IPS-18c (cell line): Measurements from ENCODE around the gene ENDOU.
A peak's percentile ranks its signal among the peaks of the same experiment; 100 is the strongest.

Source experiments
- H3K4me3 ChIP-seq: 2 replicates; pipeline ENCODE4 v1.7.0; 2013; ENCODE audit warnings: low read depth, mild to moderate bottlenecking, low read length, moderate library complexity; ENCODE audit not compliant: insufficient read depth
- H3K9me3 ChIP-seq: one replicate; pipeline ENCODE4 v1.6.1; 2013; ENCODE audit warnings: mild to moderate bottlenecking, low read length, moderate library complexity; ENCODE audit not compliant: control insufficient read depth, insufficient read depth

The ENDOU gene

DNA sequence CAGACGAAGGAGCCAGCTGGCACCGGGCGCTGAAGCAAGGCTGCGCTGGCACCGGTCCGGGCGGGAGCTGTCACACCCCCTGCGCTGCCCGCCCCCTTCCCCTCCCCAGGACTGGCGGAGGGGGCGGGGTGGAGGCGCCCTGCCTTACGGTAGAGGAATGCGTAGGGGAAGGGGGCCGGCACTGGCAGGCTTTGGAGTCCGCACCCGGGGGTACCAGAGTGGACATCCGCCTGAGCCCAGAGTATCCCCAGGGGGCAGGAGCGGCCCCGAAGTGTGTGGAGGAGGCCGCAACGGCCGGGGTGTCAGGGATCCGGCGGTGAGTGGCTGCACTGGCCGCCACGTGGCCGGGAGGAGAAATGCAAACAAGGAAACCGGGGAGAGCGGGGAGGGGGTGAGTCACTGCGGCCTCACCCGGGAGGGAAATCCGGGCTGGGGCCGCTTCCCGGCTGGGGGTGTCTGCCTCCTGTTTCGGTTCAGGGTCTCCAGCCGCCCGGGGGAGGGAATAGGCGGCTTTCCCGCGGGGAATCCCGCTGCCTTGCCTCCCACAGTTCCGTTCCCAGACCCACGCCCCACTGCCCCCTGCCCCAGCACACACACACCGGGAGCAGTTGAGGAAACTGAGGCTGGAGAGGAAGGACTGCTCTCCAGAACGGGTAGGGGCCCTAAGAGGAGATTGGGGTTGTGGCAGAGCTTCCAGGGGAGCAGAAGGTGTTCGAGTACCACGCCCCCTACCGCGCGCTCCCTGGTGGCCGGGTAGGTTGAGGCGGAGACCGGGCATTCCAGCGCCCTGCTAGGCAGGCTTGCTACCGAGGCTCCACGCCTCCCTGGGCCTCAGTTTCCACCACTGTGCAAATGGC is 33.8 kb upstream of the ENDOU start, which contains the start of gene RAPGEF3:
RAPGEF3 (minus strand) TSS at position 47 of the 857 bp plus-strand sequence. CDS start 324 bp downstream, outside the sequence.
- Histone ChIP-seq H3K9me3 (peaks cover 2% of the 10 kb centered on the region), H3K4me3 (peak within 1 kb of the TSS; percentile 66)

DNA sequence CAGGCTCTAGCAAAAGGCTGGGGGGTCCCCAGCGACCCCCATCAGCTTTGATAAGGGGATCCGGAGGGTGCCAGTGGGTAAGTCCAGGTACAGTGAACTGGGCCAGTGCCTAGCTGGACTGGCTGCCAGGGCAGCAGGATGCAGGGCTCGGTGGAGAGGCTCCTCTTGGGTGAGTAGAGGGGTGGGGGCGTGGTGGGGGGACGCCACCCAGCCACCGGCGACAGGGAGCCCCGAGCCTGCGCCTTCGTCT is 33.2 kb upstream of the ENDOU start:
- Histone ChIP-seq H3K9me3 (peaks cover 2% of the 10 kb centered on the region), H3K4me3 (peak overlapping the region; percentile 66)

DNA sequence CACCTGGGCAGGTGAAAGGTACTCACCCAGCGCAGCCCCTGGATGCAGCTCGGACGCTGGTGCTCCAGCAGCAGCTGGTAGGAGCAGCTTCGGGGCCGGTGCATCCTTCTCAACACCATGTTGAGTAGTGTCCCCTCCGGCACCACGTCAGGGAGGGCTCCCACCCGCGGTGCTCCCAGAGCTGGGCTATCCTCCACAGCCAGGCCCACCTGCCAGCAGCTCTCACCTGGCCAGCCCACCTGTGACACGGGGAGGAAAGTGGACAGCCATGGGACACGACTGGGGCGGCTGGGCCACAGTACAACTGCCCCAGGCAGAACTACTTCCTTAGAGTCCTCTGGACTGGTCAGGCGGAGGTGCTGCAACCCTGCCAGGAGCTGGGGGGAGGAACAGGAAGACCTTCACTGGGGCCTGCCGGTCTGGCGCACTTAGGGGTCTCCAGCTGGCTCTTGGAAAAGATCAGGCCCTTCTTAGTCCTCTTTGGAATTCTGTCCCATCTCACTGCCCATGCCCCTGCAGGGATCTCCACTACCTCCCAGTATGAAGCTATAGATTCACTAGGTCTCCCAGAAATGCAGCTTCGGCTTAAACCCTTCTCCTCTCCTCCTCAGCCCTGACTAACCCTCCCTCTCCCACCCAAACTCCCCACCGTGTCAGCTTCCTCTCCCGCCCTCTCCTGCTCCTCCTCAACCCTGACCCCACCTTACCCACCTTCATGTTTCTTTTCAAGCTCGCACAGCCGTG is 32.7 kb upstream of the ENDOU start:
- Histone ChIP-seq H3K9me3 (peaks cover 2% of the 10 kb centered on the region), H3K4me3 (peak overlapping the region; percentile 66; the same call in 1 of the 2 replicates)

DNA sequence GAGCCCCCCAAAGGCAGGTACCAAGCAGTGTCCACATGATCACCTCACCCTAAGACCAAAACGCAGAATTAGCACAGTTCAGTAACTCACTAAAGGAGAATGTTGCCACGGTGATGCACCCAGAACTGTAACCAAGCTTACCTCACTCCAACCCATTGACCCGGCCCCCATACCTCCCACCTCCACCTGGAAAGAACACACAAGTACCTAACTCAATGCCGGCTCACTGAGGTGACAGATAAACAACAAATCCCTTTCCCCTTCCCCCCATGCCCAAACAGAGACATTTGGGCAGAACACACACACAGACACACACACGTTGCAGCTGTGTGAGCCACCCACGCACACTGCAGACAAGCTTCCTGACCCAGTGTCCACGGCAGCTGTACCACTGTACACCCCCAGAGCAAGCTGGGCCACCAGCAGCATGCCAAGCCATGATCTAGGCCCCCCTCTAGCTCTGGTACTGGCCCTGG is 32.1 kb upstream of the ENDOU start:
- peak overlapping the region; percentile 20; the same call in 1 of the 2 replicates for H3K4me3 ChIP-seq
- H3K9me3 ChIP-seq = peaks cover 2% of the 10 kb centered on the region

DNA sequence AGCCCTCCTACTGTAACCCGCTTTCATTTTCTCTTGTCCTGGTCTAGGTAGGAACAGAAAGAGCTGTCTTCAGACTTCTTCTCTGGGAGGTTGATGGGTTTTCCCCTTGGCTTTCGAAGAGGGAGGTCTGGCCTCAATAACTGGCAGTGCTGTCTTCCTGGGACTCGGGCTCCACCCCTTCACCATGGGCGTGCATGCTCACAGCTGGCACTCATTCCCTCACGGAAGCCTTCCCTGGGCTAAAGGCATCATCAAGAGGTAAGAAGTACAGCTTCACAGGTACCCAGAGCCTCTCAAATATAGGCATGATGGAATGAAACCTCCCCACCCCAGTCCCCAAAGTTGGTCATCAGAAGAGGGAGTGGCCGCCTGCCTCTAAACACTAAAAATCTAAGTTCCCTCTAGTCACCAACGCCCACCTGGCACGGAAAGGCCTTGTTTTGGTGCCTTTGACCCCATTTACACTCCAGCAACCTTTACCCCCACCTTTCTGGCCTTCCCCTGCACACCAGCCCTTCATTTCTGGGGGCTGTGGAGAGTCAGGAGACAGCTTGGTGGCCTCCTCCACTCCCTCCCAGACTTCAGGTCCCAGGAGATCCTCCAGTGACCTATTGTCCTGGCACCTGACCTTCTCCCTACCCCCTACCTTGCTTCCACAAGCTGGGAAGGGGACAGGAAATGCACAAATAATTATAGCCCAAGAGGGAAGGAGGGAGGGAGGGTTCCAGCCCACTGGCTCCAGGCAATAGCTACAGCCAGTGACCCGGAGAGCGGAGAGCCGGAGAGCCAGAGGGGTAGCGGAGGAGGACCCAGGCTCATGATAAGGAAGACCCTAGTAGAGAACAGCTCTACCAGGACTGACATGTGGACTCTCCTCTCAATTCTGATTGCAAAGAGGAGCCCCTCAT is 30.6 kb upstream of the ENDOU start:
- no peak overlapping the region for H3K4me3 ChIP-seq

DNA sequence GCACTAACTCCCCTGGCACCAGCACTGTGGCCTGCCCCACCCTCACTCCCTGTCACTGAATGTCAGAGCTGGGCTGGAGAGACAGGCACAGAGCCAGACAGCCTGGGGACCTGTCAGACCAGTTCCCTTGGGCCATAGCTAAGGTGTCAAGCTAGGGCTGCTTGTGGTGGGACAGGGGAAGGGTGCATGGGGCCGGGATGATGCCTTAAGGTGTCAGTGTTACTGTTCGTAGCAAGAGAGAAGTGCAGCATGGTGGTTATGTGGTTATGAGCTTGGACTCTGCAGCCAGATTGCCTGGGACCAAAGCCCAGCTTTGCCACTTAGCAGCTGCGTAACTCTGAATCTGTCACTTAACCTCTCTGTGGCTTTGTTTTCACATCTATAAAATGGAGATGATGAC is 29.6 kb upstream of the ENDOU start:
- H3K9me3 ChIP-seq = peaks cover 2% of the 10 kb centered on the region
- no peak overlapping the region for H3K4me3 ChIP-seq

More for the DNA sequence above, 30.6 kb upstream of the ENDOU start:
- peaks cover 2% of the 10 kb centered on the region for H3K9me3 ChIP-seq

DNA sequence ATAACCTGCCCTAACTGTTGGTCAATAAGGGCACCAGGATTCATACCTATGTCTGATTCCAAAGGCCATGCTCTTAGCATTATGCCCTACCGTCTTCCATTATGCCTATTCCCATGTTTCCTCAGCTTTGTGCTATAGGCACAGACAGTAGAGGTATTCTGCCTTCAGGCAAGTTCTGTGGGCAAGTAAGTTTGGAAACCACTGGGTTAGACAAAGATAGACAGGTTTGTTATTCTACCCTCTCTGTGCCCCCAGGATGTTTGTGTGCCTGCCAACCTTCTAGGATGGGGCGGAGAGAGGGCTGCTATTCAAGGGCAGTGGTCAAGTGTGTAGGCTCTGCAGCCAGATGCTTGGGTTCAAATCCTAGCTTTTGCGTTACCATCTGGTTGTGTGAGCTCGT is 28.8 kb upstream of the ENDOU start:
- peaks cover under 1% of the 10 kb centered on the region for H3K9me3 ChIP-seq
- H3K4me3 ChIP-seq = no peak overlapping the region

DNA sequence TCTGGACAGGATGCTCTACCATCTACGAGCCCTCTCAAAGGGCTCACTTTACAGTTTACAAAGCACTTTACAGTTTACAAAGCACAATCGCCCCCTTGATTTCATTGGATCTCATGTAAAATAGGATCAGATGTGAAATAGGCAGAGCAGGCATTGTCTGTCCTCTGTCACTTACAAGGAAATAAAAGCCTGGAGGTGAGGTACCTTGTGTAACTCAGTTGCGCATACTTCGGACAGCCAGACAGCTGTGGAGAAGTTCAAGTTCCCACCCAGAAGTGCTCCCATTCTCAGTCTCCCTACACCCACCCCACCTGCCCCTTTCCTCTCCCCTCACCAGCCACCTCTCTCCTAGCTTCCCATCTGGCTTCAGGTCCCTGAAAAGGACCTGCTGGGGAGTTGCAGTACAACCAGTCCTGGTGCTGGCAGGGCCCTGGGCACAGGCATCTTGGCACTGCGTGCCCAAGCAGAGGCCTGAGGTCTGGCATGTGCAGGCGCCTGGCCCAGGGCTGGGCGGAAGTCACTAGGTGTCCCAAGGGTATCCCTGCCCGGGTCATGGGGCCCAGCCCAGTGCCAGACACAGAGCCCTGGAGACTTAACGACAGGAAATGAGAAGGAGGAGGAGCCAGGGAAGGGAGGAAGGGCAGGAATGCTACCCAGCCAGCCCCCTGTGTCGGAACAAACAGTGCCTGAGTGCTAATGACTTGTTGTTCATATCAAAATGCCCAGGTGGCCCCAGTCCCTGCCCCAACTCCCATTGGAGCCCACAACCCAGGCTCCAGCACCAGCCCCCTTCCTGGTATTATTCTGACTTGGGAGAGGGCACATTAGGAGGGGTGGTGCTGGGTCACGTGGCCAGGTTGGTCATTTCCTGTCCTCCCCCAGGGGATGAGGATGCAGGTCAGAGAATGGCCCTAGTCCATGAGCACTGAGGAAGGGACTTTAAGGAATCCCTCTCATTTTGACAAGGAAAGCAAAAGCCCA is 28.0 kb upstream of the ENDOU start:
- Histone ChIP-seq H3K9me3 (no peaks in the 10 kb centered on the region), H3K4me3 (no peak overlapping the region)

DNA sequence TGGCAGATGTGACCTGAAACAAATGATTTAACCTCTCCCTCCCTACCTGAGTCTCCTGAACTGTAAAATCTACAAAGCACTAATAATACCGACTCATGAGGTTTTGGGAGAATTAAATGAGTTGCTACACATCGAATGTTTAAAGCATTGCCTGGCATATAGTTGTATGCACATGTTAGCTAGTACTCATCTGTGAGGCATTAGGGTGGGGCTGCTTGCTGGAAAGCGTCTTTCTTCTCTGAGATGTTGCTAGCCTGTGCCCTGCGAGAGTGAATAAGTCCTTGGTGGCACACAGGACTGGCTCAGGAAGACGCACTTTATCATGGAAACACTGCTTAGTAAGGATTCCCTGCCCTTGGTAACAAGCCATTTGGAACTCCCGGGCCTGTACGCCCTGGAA is 27.3 kb upstream of the ENDOU start:
- Histone ChIP-seq H3K9me3 (no peaks in the 10 kb centered on the region), H3K4me3 (no peak overlapping the region)

DNA sequence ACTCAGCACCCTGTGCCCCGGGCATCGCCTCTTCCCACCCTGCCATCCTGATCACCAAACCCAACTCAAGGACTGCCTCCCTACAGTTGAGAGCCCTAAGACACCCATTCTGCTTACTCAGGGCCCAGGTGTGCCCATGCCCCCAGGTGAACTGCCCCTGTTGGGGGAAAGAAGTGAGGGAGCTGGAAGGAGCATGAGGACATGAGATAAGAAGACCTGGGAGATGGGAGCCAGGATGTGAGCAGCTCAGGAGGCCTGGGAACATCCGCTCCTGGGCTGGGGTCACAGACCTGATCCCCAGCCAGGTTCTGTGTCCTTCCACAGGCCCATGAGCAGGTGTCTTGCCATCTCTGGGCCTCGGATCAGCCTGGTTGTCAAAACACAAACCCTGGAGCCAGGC is 26.8 kb upstream of the ENDOU start:
- no peak overlapping the region for H3K4me3 ChIP-seq

DNA sequence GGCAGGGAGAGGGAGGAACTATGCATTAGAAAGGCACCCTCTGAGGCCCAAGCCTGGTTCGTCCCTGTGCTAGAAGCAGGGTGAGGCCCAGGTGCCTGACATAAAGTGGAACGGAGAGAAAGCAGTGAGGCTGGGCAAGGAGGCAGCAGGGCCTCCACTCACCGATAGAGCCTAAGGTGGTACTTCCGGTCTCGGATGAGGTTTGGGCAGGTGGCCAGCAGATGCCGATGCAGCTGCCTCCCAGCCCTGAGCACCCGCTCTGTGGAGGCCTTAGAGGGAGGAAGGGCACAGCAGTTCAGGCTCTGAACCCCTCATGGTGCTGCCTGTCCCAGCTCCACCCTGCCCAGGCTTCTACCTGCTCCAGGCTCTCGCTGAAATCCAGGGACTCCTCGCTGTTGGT is 26.3 kb upstream of the ENDOU start:
- Histone ChIP-seq H3K4me3 (no peak overlapping the region), H3K9me3 (no peaks in the 10 kb centered on the region)

More for the DNA sequence above, 26.8 kb upstream of the ENDOU start:
- H3K9me3 ChIP-seq = no peaks in the 10 kb centered on the region

DNA sequence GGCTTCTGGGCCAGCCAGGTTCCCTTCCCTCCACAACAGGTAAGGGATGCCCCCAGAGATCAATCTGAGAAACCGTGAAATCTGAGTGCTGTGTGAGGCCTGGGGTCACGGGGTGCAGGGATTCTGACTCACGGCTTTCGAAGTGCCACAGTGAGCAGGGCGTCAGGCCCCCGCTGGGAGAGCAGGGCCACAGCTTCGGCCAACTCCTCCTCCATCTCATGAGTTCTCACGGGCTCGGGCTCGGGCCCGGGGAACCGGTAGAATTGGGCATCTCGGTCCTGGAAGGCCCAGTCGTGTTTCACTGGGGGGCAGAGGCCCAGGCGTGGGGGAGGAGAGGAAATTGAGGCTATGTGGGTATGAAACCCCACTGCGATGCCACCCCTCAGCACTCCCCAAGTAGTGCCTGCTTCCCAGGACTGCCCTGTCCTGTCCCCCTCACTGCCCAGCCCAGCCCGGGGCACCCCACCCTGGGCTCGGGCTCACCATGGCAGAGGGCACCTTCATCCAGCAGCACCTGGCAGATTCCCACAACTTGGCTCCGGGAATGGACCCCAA is 25.7 kb upstream of the ENDOU start:
- no peak overlapping the region for H3K4me3 ChIP-seq
- no peaks in the 10 kb centered on the region for H3K9me3 ChIP-seq

DNA sequence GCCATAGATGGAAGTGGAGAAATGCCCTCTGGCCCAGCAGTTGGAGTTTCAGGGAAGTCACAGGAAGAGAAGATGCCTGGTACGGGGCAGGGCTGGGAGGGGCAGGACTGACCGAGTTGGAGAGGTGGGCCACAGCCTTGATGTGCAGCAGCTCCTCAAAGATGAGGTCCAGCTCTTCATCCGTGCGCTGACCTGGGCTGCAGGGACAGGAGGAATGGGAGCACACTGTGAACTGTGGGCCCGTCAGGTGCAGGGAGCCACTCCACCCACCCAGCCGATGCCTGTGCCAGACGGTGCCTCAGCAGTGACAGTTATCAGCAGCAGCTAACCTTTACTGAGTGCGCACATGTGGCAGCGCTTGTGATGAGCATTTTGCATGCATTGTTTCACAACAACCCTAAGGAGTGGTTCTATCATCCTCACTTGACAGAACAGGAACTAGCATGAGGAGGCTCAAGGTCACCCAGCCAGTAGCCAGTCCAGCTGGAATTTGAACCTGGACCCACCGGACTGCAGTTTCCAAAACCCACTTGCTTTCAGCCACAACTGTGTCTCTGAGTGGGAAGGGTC is 25.0 kb upstream of the ENDOU start:
- H3K9me3 ChIP-seq = no peaks in the 10 kb centered on the region

DNA sequence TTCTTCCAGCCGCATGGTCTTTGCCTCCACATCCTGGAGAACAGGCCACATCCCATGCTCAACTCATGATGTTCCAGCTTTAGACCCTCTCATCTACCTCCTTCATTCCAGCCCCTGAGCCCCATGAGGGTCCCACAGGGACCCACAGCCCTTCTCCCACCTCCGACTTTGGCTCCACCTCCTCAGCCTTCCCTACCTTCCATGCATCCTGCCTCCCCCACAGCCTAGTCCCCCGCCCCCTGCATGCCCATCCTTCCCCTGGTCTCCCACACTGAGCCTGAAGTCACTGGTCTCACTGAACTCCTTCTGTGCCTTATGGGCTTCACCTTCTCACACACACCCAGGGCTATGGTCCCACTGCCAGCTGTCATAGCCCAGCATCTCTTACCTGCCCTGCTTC is 23.6 kb upstream of the ENDOU start:
- H3K9me3 ChIP-seq = no peaks in the 10 kb centered on the region
- H3K4me3 ChIP-seq = no peak overlapping the region

More for the DNA sequence above, 25.0 kb upstream of the ENDOU start:
- H3K4me3 ChIP-seq = no peak overlapping the region

DNA sequence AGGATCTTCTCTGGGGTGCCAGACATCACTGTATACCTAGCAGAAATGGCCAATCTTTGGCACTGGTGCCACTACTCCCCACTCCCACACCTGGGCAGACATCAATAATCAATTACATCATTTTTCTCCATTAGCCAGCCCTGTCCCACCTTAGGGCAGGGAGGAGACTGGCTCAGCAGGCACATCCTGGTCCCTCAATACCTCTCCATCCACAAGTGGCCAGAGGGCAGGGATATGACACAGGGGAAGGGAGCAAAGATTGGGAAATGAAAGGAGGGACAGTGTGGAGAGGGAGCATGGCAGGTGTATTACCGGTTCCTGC is 23.2 kb upstream of the ENDOU start:
- no peaks in the 10 kb centered on the region for H3K9me3 ChIP-seq
- H3K4me3 ChIP-seq = no peak overlapping the region
